CD4-positive, alpha-beta T cell treated with Interleukin-17A for 4 hours (primary cell): ENCODE data around the gene KPNA6.
A peak's percentile ranks its signal among the peaks of the same experiment; 100 is the strongest.
"Not testable (repeated sequence)": the region's sequence is repeated elsewhere in the genome, so short reads cannot be mapped to it uniquely, and the experiment has no call there.

Source experiments
- DNase-seq: peaks from one replicate; pipeline ENCODE4 v3.0.0-alpha.2; 2020; ENCODE audit warnings: mixed read lengths

KPNA6 gene

GRCh38 chr1:32107742-32108661 lies at the start of gene KPNA6:
KPNA6 (plus strand) TSS chr1:32108056; CDS start chr1:32108131, 75 bp downstream.
- peak; percentile 90 for DNase-seq

- no peak for DNase-seq
Observed at GRCh38 chr1:32060914-32061313, 46.9 kb upstream of the KPNA6 start.

GRCh38 chr1:32062867-32063230 lies 45.0 kb upstream of the KPNA6 start:
- DNase-seq: no peak

DNA sequence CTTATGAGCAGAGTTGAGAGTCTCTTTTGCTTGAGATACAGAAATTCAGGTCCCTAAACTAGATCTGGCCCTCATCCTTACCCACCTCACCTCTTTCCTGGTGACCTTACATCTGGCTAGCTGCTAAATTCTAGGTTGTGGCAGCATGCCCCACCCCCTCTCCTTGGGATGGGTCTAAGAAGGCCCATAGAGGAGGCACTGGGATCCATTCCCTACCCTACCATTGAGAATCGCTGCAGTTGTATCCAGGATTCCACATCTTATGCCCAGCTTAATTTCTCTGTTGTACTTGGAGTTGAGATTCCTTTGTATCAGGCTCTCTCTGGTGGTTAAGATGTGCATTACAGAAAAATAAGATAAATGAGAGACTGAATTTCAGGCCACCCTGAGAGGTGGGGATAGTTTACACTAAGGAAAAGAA lies 44.6 kb upstream of the KPNA6 start:
- no peak for DNase-seq

GRCh38 chr1:32065613-32066488 lies 42.0 kb upstream of the KPNA6 start:
- DNase-seq: not testable (repeated sequence)

DNA sequence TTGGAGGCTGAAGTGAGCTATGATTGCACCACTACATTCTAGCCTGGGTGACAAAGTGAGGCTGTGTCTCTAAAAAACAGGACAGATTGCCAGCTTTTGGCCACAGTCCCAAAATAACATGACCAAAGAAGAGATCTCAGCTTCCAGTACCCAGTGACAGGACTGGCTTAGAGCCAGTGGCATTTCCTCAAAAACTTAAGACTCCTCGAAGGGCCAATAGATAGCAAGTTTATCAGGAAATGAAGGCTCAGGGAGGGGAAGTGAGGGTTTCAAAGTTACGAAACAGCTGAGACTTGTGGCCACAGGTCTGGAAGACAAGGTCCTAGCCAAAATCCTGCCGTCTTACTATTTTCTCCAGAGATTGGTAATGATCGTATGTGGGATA lies 41.4 kb upstream of the KPNA6 start:
- DNase-seq: peak; percentile 39

DNA sequence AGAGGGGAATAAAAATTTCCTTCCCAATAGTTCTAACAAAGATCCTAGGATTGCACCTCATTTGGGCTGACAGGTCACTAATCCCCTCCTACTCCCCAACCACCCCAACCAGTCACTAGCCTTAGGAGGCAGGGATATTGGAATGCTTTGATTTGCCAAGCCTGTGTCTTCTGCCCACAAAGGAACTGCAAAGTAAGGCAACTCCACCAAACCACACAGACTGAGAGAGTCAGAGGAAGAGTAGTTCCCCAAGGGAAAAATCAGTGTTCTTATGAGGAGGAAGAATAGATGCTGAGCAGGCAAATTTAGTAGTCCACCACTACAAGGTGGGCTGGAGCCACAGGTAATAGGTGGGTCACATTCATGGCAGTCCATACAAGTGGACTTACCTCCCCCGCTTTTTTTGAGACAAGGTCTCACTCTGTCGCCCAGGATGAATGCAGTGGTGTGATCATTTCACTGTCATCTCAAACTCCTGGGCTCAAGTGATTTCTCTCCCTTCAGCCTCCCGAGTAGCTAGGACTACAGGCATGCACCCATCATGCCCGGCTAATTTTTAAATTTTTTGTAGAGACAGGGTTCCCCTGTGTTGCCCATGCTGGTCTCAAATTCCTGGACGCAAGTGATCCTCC lies 38.8 kb upstream of the KPNA6 start:
- no peak for DNase-seq

DNA sequence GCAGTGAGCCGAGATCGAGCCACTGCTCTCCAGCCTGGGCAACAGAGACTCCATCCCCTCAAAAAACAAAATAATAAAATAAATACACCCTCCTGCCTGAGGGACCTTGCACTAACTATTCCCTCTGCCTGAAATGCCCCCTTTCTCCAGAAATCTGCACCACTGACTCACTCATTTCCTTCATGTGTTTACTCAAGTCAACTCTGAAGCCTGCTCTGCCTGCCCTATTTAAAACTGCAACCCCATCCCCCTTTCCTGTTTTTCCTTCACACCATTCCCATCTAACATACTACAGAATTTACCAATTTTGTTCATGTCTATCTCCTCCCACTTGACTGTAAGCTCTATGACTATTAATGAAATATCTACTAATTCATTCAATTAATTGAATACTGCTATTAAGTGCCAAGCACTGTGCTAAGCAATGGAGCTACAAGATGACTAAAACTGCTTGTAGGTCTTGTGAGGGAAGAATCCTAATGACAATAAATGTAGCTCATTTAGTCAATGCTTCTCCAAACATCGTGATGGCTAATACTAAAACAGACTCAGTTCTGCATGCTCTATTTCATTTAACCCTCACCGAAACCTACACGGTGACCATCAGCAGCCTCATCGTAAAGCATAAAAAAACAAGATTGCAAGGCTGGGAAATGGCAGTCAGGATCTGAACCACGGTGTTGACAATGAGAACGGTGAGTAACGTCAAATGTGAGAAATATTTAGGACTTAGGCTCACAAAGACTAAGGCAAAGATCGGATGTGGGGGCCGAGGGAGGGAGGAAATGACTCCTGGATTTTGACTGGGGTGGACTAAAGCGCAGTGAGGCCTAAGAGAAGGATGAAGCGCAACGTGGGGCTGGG lies 35.9 kb upstream of the KPNA6 start:
- peak; percentile 27 for DNase-seq

- peak; percentile 96 for DNase-seq
Observed at GRCh38 chr1:32072622-32073298, 35.1 kb upstream of the KPNA6 start, which contains the start of gene TMEM39B. TMEM39B (plus strand) TSS chr1:32072939; CDS start chr1:32073048, 109 bp downstream.

GRCh38 chr1:32073299-32074229 lies 34.3 kb upstream of the KPNA6 start:
- DNase-seq: no peak

GRCh38 chr1:32074841-32075240 lies 33.0 kb upstream of the KPNA6 start:
- no peak for DNase-seq

GRCh38 chr1:32077451-32077850 lies 30.4 kb upstream of the KPNA6 start:
- no peak for DNase-seq

- no peak for DNase-seq
Observed at GRCh38 chr1:32082022-32082421, 25.8 kb upstream of the KPNA6 start.

- not testable (repeated sequence) for DNase-seq
Observed at GRCh38 chr1:32086381-32086780, 21.5 kb upstream of the KPNA6 start.

- DNase-seq: no peak
Observed at GRCh38 chr1:32091176-32091575, 16.7 kb upstream of the KPNA6 start.

DNA sequence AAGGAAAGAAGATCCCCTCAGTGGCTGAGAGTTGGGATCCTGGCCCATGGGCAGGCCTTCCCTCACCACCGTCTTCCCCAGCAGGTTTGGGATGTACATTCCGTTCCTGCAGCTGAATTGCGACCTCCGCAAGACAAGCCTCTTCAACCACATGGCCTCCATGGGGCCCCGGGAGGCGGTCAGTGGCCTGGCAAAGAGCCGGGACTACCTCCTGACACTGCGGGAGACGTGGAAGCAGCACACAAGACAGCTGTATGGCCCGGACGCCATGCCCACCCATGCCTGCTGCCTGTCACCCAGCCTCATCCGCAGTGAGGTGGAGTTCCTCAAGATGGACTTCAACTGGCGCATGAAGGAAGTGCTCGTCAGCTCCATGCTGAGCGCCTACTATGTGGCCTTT lies 16.3 kb upstream of the KPNA6 start:
- DNase-seq: no peak

DNA sequence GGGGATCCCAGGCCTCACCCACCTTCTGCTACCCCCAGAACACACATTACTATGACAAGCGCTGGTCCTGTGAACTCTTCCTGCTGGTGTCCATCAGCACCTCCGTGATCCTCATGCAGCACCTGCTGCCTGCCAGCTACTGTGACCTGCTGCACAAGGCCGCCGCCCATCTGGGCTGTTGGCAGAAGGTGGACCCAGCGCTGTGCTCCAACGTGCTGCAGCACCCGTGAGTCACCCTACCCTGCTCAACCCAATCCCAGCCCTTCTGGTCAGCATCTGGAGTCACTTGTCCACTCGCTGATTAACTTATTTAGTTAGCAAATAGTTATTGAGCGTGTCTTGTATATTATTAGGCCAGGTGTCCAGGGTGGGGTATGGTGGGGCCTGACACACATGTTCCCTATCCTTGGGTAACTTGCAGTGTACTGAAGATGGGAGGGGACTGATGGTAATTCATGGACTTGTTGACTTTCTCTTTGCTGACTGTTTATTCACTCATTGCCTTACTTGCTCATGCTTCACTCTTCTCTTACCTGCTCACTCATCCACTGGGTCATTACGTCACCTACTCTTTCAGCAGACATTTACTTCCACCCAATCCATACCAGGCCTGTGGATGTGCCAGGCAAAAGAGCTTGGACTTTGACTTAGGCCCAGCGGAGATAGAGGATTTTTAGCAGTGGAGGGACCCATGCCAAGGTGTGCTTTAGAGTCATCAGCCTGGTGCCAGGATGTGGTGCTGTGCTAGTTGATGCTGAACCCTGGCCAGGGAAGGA lies 12.9 kb upstream of the KPNA6 start:
- no peak for DNase-seq

DNA sequence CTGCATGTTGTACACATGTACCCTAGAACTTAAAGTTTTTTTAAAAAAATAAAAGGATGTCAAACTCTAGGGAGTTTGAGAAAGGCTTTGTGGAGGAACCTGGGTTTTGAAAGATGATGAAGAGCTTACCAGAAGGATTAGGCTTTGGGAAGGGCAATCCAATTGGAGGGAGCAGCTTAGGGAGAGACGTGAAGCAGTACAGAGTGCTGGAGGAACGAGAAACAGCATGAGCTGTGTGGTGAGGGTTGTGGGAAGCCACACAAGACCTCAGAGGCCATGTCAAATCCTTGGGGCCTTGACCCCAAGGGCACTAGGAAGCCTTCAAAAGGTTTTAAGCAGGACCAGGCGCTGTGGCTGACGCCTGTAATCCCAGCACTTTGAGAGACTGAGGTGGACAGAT lies 8.4 kb upstream of the KPNA6 start:
- DNase-seq: no peak

DNA sequence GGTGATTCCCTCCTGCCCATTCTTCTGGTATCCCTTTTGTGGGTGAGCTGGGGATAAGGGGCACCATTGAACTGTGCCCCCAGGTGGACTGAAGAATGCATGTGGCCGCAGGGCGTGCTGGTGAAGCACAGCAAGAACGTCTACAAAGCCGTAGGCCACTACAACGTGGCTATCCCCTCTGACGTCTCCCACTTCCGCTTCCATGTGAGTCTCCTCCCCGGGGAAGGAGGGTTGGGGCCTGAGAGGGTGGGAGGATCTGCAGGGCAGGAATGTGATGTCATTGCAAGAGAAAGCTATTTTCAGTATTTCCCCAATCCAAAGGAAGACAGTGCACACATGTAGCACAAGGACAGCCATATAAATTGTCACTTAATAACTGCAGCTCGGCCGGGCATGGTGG lies 7.5 kb upstream of the KPNA6 start:
- DNase-seq: no peak
